NCI-H146 (cell line): ENCODE data around the gene SYTL3.

Experiments
- DNase-seq: peaks from one replicate; lab custom pipeline; 2025; lab: John Stamatoyannopoulos, UW

The SYTL3 gene

GRCh38 chr6:158793432-158793831 lies 143.6 kb downstream of the SYTL3 start:
- peak; percentile 11 for DNase-seq

- no peak for DNase-seq
Observed at GRCh38 chr6:158795516-158795915, 145.7 kb downstream of the SYTL3 start.

- DNase-seq, result no peak
Observed at GRCh38 chr6:158796353-158796752, 146.5 kb downstream of the SYTL3 start.

GRCh38 chr6:158797331-158798310 lies 147.8 kb downstream of the SYTL3 start:
- DNase-seq, result no peak

- DNase-seq, result no peak
Observed at GRCh38 chr6:158798311-158798710, 148.5 kb downstream of the SYTL3 start.

- DNase-seq, result peak; percentile 71
Observed at GRCh38 chr6:158799051-158799792, 149.4 kb downstream of the SYTL3 start.

GRCh38 chr6:158801655-158802294 lies 151.9 kb downstream of the SYTL3 start:
- DNase-seq, result no peak

GRCh38 chr6:158803733-158804143 lies 153.9 kb downstream of the SYTL3 start:
- no peak for DNase-seq

GRCh38 chr6:158804207-158804606 lies 154.4 kb downstream of the SYTL3 start:
- no peak for DNase-seq

GRCh38 chr6:158805698-158806377 lies 156.0 kb downstream of the SYTL3 start:
- no peak for DNase-seq

GRCh38 chr6:158807515-158808441 lies 157.9 kb downstream of the SYTL3 start:
- no peak for DNase-seq

GRCh38 chr6:158808442-158808833 lies 158.6 kb downstream of the SYTL3 start:
- no peak for DNase-seq

GRCh38 chr6:158808941-158809678 lies 159.3 kb downstream of the SYTL3 start:
- no peak for DNase-seq

- DNase-seq, result no peak
Observed at GRCh38 chr6:158810155-158811095, 160.6 kb downstream of the SYTL3 start.

GRCh38 chr6:158812611-158813010 lies 162.8 kb downstream of the SYTL3 start:
- DNase-seq, result no peak

GRCh38 chr6:158813032-158813431 lies 163.2 kb downstream of the SYTL3 start:
- no peak for DNase-seq
